ENCODE data around the gene BZW2. TPM values are rescaled to one million over a fixed set of nuclear protein-coding genes. Genes with fewer than 3 reads are reported as not detected.
"Not testable (repeated sequence)": the region's sequence is repeated elsewhere in the genome, so short reads cannot be mapped to it uniquely, and the experiment has no call there.

The BZW2 gene
- total RNA-seq, 2 experiments from 2014 or later = 49.9 to 72.1 TPM

- ATAC-seq (no peak), DNase-seq (no peak)
- Mint-ChIP-seq H3K4me3 (no peak overlapping the region), H3K4me1 (peaks cover 49% of the 10 kb centered on the region), H3K9me3 (ENCODE audit: low read depth) (no peaks in the 10 kb centered on the region), H3K27me3 (no peaks in the 10 kb centered on the region), H3K27ac (no peak overlapping the region), H3K36me3 (peaks cover 10% of the 10 kb centered on the region)
- CTCF ChIA-PET = no interaction called here
Observed at GRCh38 chr7:16650266-16650665, 4.3 kb downstream of the BZW2 start.

- ATAC-seq (no peak), DNase-seq (no peak)
- H3K27ac Mint-ChIP-seq = no peak overlapping the region
- H3K4me3 Mint-ChIP-seq = no peak overlapping the region
- H3K4me1 Mint-ChIP-seq = peaks cover 51% of the 10 kb centered on the region
- H3K36me3 Mint-ChIP-seq = peaks cover 16% of the 10 kb centered on the region
- H3K27me3 Mint-ChIP-seq = no peaks in the 10 kb centered on the region
- no peaks in the 10 kb centered on the region for H3K9me3 Mint-ChIP-seq (ENCODE audit: low read depth)
- CTCF ChIA-PET = no interaction called here
Observed at GRCh38 chr7:16651396-16652239, 5.6 kb downstream of the BZW2 start.

- Mint-ChIP-seq H3K9me3 (ENCODE audit: low read depth) (no peaks in the 10 kb centered on the region), H3K36me3 (peaks cover 18% of the 10 kb centered on the region), H3K27ac (no peak overlapping the region), H3K27me3 (no peaks in the 10 kb centered on the region), H3K4me1 (peaks cover 47% of the 10 kb centered on the region), H3K4me3 (no peak overlapping the region)
- ATAC-seq (no peak), DNase-seq (no peak)
- CTCF ChIA-PET = no interaction called here
Observed at GRCh38 chr7:16652240-16652583, 6.2 kb downstream of the BZW2 start.

GRCh38 chr7:16652888-16653287, 6.9 kb downstream of the BZW2 start:
- H3K4me1 Mint-ChIP-seq = peaks cover 46% of the 10 kb centered on the region
- H3K27ac Mint-ChIP-seq = no peak overlapping the region
- peaks cover 24% of the 10 kb centered on the region for H3K36me3 Mint-ChIP-seq

GRCh38 chr7:16655394-16655793, 9.4 kb downstream of the BZW2 start:
- Mint-ChIP-seq H3K9me3 (ENCODE audit: low read depth) (no peaks in the 10 kb centered on the region), H3K27me3 (no peaks in the 10 kb centered on the region), H3K36me3 (peaks cover 18% of the 10 kb centered on the region), H3K4me1 (peaks cover 28% of the 10 kb centered on the region), H3K27ac (no peak overlapping the region), H3K4me3 (no peak overlapping the region)
- ATAC-seq (no peak), DNase-seq (no peak)
- CTCF ChIA-PET = interaction anchor here (1.7 kb wide), 1 partner anchor 9 kb away, joined by 5 read pairs; no protein-coding TSS in a partner anchor

More at GRCh38 chr7:16652888-16653287, 6.9 kb downstream of the BZW2 start:
- no peak overlapping the region for H3K4me3 Mint-ChIP-seq
- H3K27me3 Mint-ChIP-seq = no peaks in the 10 kb centered on the region
- no peak for ATAC-seq
- H3K9me3 Mint-ChIP-seq (ENCODE audit: low read depth) = no peaks in the 10 kb centered on the region
- CTCF ChIA-PET = no interaction called here
- no peak for DNase-seq

GRCh38 chr7:16656141-16656540, 10.2 kb downstream of the BZW2 start:
- Mint-ChIP-seq H3K27me3 (no peaks in the 10 kb centered on the region), H3K9me3 (ENCODE audit: low read depth) (no peaks in the 10 kb centered on the region), H3K4me3 (no peak overlapping the region), H3K27ac (no peak overlapping the region), H3K36me3 (peaks cover 17% of the 10 kb centered on the region), H3K4me1 (peaks cover 28% of the 10 kb centered on the region)
- ATAC-seq (no peak), DNase-seq (no peak)
- CTCF ChIA-PET = no interaction called here

- DNase-seq (no peak), ATAC-seq (no peak)
- H3K36me3 Mint-ChIP-seq = peaks cover 20% of the 10 kb centered on the region
- CTCF ChIA-PET = no interaction called here
- H3K4me1 Mint-ChIP-seq = peaks cover 20% of the 10 kb centered on the region
- H3K27ac Mint-ChIP-seq = no peak overlapping the region
- H3K9me3 Mint-ChIP-seq (ENCODE audit: low read depth) = no peaks in the 10 kb centered on the region
- no peak overlapping the region for H3K4me3 Mint-ChIP-seq
- no peaks in the 10 kb centered on the region for H3K27me3 Mint-ChIP-seq
Observed at GRCh38 chr7:16657656-16658279, 11.8 kb downstream of the BZW2 start.

GRCh38 chr7:16659854-16660497, 14.0 kb downstream of the BZW2 start:
- Mint-ChIP-seq H3K36me3 (peaks cover 22% of the 10 kb centered on the region), H3K4me1 (peaks cover 18% of the 10 kb centered on the region)
- DNase-seq; H3K27ac Mint-ChIP-seq; H3K4me3 Mint-ChIP-seq; ATAC-seq; H3K9me3 Mint-ChIP-seq (ENCODE audit: low read depth); H3K27me3 Mint-ChIP-seq; CTCF ChIA-PET: not testable (repeated sequence)

- H3K27ac Mint-ChIP-seq = no peak overlapping the region
Observed at GRCh38 chr7:16660702-16661464, 14.9 kb downstream of the BZW2 start.

GRCh38 chr7:16661924-16662323, 15.9 kb downstream of the BZW2 start:
- CTCF ChIA-PET = no interaction called here
- no peak overlapping the region for H3K4me3 Mint-ChIP-seq
- DNase-seq (no peak), ATAC-seq (no peak)
- H3K4me1 Mint-ChIP-seq = peaks cover 15% of the 10 kb centered on the region
- H3K27me3 Mint-ChIP-seq = no peaks in the 10 kb centered on the region
- H3K36me3 Mint-ChIP-seq = peaks cover 23% of the 10 kb centered on the region
- H3K9me3 Mint-ChIP-seq (ENCODE audit: low read depth) = no peaks in the 10 kb centered on the region
- no peak overlapping the region for H3K27ac Mint-ChIP-seq

More at GRCh38 chr7:16660702-16661464, 14.9 kb downstream of the BZW2 start:
- ATAC-seq = peak; percentile 9
- H3K4me1 Mint-ChIP-seq = peaks cover 15% of the 10 kb centered on the region
- DNase-seq = no peak
- H3K36me3 Mint-ChIP-seq = peaks cover 26% of the 10 kb centered on the region
- H3K27me3 Mint-ChIP-seq = no peaks in the 10 kb centered on the region
- H3K9me3 Mint-ChIP-seq (ENCODE audit: low read depth) = no peaks in the 10 kb centered on the region
- CTCF ChIA-PET = no interaction called here
- H3K4me3 Mint-ChIP-seq = no peak overlapping the region

GRCh38 chr7:16667355-16667754, 21.4 kb downstream of the BZW2 start:
- ATAC-seq (no peak), DNase-seq (no peak)
- Mint-ChIP-seq H3K4me1 (peaks cover 9% of the 10 kb centered on the region), H3K27ac (no peak overlapping the region), H3K27me3 (no peaks in the 10 kb centered on the region), H3K4me3 (no peak overlapping the region), H3K9me3 (ENCODE audit: low read depth) (no peaks in the 10 kb centered on the region), H3K36me3 (peaks cover 55% of the 10 kb centered on the region)
- CTCF ChIA-PET = no interaction called here

GRCh38 chr7:16668049-16668858, 22.3 kb downstream of the BZW2 start:
- ATAC-seq = no peak

GRCh38 chr7:16668978-16669377, 23.0 kb downstream of the BZW2 start:
- ATAC-seq = no peak
- no peak for DNase-seq
- Mint-ChIP-seq H3K27me3 (no peaks in the 10 kb centered on the region), H3K9me3 (ENCODE audit: low read depth) (no peaks in the 10 kb centered on the region), H3K36me3 (peaks cover 60% of the 10 kb centered on the region), H3K4me3 (no peak overlapping the region), H3K4me1 (peaks cover 7% of the 10 kb centered on the region), H3K27ac (no peak overlapping the region)
- CTCF ChIA-PET = no interaction called here

More at GRCh38 chr7:16668049-16668858, 22.3 kb downstream of the BZW2 start:
- Mint-ChIP-seq H3K4me3 (no peak overlapping the region), H3K4me1 (peaks cover 7% of the 10 kb centered on the region), H3K27me3 (no peaks in the 10 kb centered on the region), H3K27ac (no peak overlapping the region), H3K9me3 (ENCODE audit: low read depth) (no peaks in the 10 kb centered on the region), H3K36me3 (peaks cover 60% of the 10 kb centered on the region)
- DNase-seq = no peak
- CTCF ChIA-PET = no interaction called here
